A673 (cell line): ENCODE data around the gene NEK6. TPM values are rescaled to one million over a fixed set of nuclear protein-coding genes. Genes with fewer than 3 reads are reported as not detected.
A peak's percentile ranks its signal among the peaks of the same experiment; 100 is the strongest.

Experiments
- BruUV-seq: library from RNA; stranded (reverse); fragments of 400-500 nt; replicated peaks from 2 replicates; lab custom pipeline; 2021; lab: Mats Ljungman, UMichigan
- CTCF ChIA-PET: fragments of 300-600 bp; sonication (Branson Sonifier 250); formaldehyde crosslinking; loops from one replicate; lab custom pipeline; 2022; ENCODE audit warnings: antibody characterized with exemption; lab: Charles Lee
- POLR2A ChIA-PET: fragments of 300-600 bp; sonication (Branson Sonifier 250); formaldehyde crosslinking; loops from one replicate; lab custom pipeline; 2022; ENCODE audit warnings: antibody characterized with exemption; ENCODE audit not compliant: low non-redundant PET; lab: Charles Lee
- DNase-seq: peaks from one replicate; pipeline ENCODE4 v3.0.0-alpha.2; 2015; ENCODE audit warnings: low spot score
- H3K27ac ChIP-seq: fragments of 200-600 bp; sonication (generic); 2 replicates; pipeline ENCODE4 v1.5.1; 2016; ENCODE audit warnings: mixed run types, low read depth, mild to moderate bottlenecking, mixed read lengths, antibody characterized with exemption, low read length; ENCODE audit not compliant: poor library complexity, severe bottlenecking
- H3K27me3 ChIP-seq: fragments of 200-600 bp; sonication (generic); replicated peaks from 2 replicates; pipeline ENCODE4 v1.6.1; 2017; ENCODE audit warnings: mixed run types, low read depth, mild to moderate bottlenecking, mixed read lengths, antibody characterized with exemption, low read length; ENCODE audit not compliant: insufficient read depth, poor library complexity
- H3K36me3 ChIP-seq: fragments of 200-600 bp; sonication (generic); 2 replicates; pipeline ENCODE4 v1.6.1; 2016; ENCODE audit warnings: mixed run types, mild to moderate bottlenecking, mixed read lengths, antibody characterized with exemption, low read length; ENCODE audit not compliant: insufficient read depth, poor library complexity, severe bottlenecking
- H3K4me1 ChIP-seq: fragments of 200-600 bp; sonication (generic); 2 replicates; pipeline ENCODE4 v1.6.1; 2017; ENCODE audit warnings: mixed run types, mild to moderate bottlenecking, mixed read lengths, antibody characterized with exemption, low read length; ENCODE audit not compliant: insufficient read depth, poor library complexity, severe bottlenecking
- H3K4me3 ChIP-seq: fragments of 200-600 bp; sonication (generic); 2 replicates; pipeline ENCODE4 v1.5.1; 2016; ENCODE audit warnings: low read depth, mixed run types, mild to moderate bottlenecking, mixed read lengths, low read length; ENCODE audit not compliant: poor library complexity, severe bottlenecking
- H3K9me3 ChIP-seq: fragments of 200-600 bp; sonication (generic); 2 replicates; pipeline ENCODE4 v1.6.1; 2016; ENCODE audit warnings: mixed run types, low read depth, mild to moderate bottlenecking, mixed read lengths, antibody characterized with exemption, low read length; ENCODE audit not compliant: poor library complexity, severe bottlenecking
- CTCF ChIP-seq: fragments of 300-800, 200-600 bp; sonication (generic); conservative IDR thresholded peaks from 2 replicates; pipeline ENCODE4 v1.5.1; 2017; ENCODE audit warnings: low read depth, mild to moderate bottlenecking, antibody characterized with exemption, low read length, moderate library complexity, mixed read lengths
- EZH2 ChIP-seq: fragments of 200-600 bp; sonication (generic); IDR thresholded peaks from 2 replicates; pipeline ENCODE4 v1.6.1; 2017; ENCODE audit warnings: borderline replicate concordance, low read depth, mild to moderate bottlenecking, mixed read lengths, antibody characterized with exemption, low read length; ENCODE audit not compliant: poor library complexity, severe bottlenecking
- intact Hi-C: fragments of 100-400 bp; cut with micrococcal nuclease; formaldehyde crosslinking; loops from one replicate; pipeline ENCODE4 v1.10.0; 2022; ENCODE audit not compliant: unreplicated experiment
- total RNA-seq: library from RNA; stranded (reverse); gene quantifications from 2 replicates; pipeline ENCODE4 v1.2.3, GENCODE V29; 2021

The NEK6 gene
- total RNA-seq, 1 experiment from 2014 or later: 23.3 TPM

DNA sequence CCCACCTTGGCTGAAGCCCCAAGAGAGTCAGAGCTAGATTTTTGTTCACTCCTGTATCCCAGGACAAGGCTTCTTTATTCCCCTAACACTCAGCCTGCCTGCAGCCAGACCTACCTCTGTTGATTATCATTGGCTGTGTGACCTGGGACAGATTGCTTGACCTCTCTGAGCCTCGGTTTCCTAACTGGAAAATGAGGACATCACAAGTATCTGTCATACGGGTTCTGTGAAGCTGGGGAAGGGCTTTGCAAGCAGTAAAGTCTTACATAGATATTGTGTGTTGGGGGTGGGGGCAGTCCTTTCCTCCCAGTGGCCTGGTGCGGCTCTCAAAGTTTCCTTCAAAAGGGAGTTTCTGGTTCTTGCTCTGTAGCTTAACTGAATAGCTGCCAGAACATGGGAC lies 2.5 kb upstream of the NEK6 start:
- BruUV-seq: no TSS peak
- CTCF ChIA-PET: no interaction called here
- TF ChIP-seq CTCF (no peak), EZH2 (no peak)
- no peaks in the 10 kb centered on the region for H3K36me3 ChIP-seq
- H3K4me3 ChIP-seq: no peak overlapping the region
- intact Hi-C loops: no loop called here
- no peak overlapping the region for H3K27ac ChIP-seq
- POLR2A ChIA-PET: no interaction called here
- no peaks in the 10 kb centered on the region for H3K9me3 ChIP-seq
- H3K4me1 ChIP-seq: peaks cover 6% of the 10 kb centered on the region
- DNase-seq: no peak
- H3K27me3 ChIP-seq: no peaks in the 10 kb centered on the region

DNA sequence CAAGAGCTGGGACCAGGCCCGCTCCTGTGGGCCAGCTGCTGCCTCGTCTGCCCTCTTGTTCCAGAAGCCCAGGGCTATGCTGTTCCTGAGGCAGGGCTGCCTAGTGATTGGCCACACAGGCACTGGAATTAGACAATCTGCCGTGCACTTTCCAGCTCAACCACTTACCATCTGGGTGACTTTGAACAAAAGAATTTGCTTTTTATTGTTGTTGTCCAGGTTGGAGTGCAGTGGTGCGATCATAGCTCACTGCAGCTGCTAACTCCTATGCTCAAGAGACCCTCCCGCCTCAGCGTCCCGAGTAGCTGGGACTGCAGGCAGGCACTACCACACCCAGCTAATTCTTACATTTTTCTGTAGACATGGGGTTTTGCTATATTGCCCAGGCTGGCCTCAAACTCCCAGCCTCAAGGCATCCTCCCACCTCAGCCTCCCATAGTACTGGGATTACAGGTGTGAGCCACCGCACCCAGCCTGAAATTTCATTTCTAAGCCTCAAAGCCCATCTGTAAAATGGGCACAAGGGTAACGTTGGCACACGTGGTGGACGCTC lies 1.2 kb upstream of the NEK6 start:
- TF ChIP-seq EZH2: no peak
- no peak for TF ChIP-seq CTCF
- no TSS peak for BruUV-seq
- H3K4me1 ChIP-seq: peaks cover 15% of the 10 kb centered on the region
- DNase-seq: no peak
- intact Hi-C loops: no loop called here
- no peaks in the 10 kb centered on the region for H3K9me3 ChIP-seq
- ChIA-PET POLR2A (no interaction called here), CTCF (no interaction called here)
- H3K36me3 ChIP-seq: no peaks in the 10 kb centered on the region
- no peaks in the 10 kb centered on the region for H3K27me3 ChIP-seq
- H3K27ac ChIP-seq: no peak overlapping the region
- no peak overlapping the region for H3K4me3 ChIP-seq

GRCh38 chr9:124257070-124257843 lies 492 bp upstream of the NEK6 start:
- no TSS peak for BruUV-seq
- POLR2A ChIA-PET: no interaction called here
- H3K27ac ChIP-seq: no peak overlapping the region
- TF ChIP-seq EZH2: no peak
- TF ChIP-seq CTCF: no peak
- H3K27me3 ChIP-seq: no peaks in the 10 kb centered on the region
- DNase-seq: no peak
- H3K4me1 ChIP-seq: peaks cover 21% of the 10 kb centered on the region
- no peaks in the 10 kb centered on the region for H3K36me3 ChIP-seq
- CTCF ChIA-PET: no interaction called here
- H3K4me3 ChIP-seq: peak overlapping the region; percentile 93
- H3K9me3 ChIP-seq: no peaks in the 10 kb centered on the region
- intact Hi-C loops: no loop called here
